Measurements from ENCODE around the gene NHS. TPM values are rescaled to one million over a fixed set of nuclear protein-coding genes. Genes with fewer than 3 reads are reported as not detected.

Gene NHS
- total and polyA plus RNA-seq, 3 donors from 2014 or later = 4.8 to 25.7 (median 21.8) TPM

DNA sequence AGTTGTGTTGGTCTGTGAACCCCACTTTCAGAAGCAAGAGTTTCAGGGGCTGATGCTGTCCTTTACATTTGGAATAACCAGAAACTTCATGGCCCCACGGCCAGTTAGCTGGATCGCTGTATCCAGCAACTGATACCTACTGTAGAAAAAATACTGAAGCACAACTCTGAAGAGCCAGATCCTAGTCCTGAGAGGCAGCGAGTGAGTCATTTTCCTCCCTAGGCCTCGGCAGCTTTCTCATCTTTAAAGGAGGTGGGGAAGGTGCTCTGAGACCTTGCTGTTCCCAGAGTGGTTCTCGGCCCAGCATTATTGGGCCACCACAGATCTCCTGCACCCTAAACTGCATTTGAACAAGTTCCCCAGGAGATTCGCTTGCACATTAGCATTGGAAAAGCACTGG lies 63.2 kb downstream of the NHS start:
- H3K4me3 ChIP-seq = no peak overlapping the region
- no peaks in the 10 kb centered on the region for H3K27me3 ChIP-seq
- H3K4me1 ChIP-seq = no peaks in the 10 kb centered on the region
- intact Hi-C loops (cut with DNase I; ENCODE audit: low total_unique reads) = no loop called here
- no peak for DNase-seq
- 79 to 93% methylated on average over 4 to 6 of the region's 6 CpGs for WGBS, 2 donors
- H3K27ac ChIP-seq = no peak overlapping the region
- H3K36me3 ChIP-seq (ENCODE audit: low read depth, missing control alignments) = no peaks in the 10 kb centered on the region
- TF ChIP-seq POLR2A (IDR thresholded peaks at IDR 0.05) = no peak
- TF ChIP-seq, protein P1, sequence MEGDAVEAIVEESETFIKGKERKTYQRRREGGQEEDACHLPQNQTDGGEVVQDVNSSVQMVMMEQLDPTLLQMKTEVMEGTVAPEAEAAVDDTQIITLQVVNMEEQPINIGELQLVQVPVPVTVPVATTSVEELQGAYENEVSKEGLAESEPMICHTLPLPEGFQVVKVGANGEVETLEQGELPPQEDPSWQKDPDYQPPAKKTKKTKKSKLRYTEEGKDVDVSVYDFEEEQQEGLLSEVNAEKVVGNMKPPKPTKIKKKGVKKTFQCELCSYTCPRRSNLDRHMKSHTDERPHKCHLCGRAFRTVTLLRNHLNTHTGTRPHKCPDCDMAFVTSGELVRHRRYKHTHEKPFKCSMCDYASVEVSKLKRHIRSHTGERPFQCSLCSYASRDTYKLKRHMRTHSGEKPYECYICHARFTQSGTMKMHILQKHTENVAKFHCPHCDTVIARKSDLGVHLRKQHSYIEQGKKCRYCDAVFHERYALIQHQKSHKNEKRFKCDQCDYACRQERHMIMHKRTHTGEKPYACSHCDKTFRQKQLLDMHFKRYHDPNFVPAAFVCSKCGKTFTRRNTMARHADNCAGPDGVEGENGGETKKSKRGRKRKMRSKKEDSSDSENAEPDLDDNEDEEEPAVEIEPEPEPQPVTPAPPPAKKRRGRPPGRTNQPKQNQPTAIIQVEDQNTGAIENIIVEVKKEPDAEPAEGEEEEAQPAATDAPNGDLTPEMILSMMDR (IDR thresholded peaks at IDR 0.05) = no peak
- no peaks in the 10 kb centered on the region for H3K9me3 ChIP-seq

DNA sequence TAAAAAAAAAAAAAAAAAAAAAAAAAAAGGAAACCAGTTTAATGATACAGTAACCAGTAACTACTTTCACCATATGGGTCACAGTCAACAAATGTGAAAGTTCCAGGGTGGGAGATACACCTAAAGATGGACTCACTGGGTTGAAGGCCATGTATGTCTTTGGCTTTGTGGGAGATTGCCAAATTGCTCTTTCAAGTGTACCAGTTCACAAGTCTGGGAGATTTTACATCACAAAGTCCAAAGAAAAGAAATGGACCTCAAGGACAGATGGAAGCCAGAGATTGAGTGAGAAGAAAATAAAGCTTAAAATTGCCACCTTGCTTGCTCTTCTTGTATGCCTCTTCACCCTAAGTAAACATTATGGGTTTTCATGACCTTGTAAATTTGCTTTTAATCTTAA lies 65.3 kb downstream of the NHS start:
- Histone ChIP-seq H3K4me3 (no peak overlapping the region), H3K27me3 (no peaks in the 10 kb centered on the region), H3K36me3 (ENCODE audit: low read depth, missing control alignments) (no peaks in the 10 kb centered on the region), H3K4me1 (no peaks in the 10 kb centered on the region), H3K27ac (no peak overlapping the region), H3K9me3 (no peaks in the 10 kb centered on the region)
- no peak for DNase-seq
- TF ChIP-seq, protein P1 (IDR thresholded peaks at IDR 0.05) = no peak
- no peak for TF ChIP-seq POLR2A (IDR thresholded peaks at IDR 0.05)
- intact Hi-C loops (cut with DNase I; ENCODE audit: low total_unique reads) = no loop called here

DNA sequence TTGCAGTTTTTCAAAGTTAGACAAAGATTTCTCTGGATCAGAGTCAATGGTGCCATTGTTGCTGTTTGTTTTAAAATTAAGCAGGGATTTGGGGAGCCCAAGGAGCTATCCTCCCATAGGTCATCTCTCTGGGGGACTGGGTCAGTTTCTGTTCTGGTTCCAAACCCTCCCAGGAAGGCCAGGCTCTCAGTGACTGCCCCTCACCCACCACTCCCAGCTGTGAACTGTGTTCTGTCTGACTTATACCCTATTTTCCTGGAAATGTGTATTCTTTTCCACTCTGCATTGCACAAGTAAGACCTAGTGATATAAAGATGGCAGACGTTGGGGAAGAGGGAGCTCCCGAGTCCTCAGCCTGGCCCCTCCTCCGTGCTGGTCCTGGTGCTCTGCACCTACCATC lies 65.8 kb downstream of the NHS start:
- Histone ChIP-seq H3K27me3 (no peaks in the 10 kb centered on the region), H3K4me1 (no peaks in the 10 kb centered on the region), H3K27ac (no peak overlapping the region), H3K9me3 (no peaks in the 10 kb centered on the region), H3K36me3 (ENCODE audit: low read depth, missing control alignments) (no peaks in the 10 kb centered on the region), H3K4me3 (no peak overlapping the region)
- intact Hi-C loops (cut with DNase I; ENCODE audit: low total_unique reads) = no loop called here
- no peak for TF ChIP-seq POLR2A (IDR thresholded peaks at IDR 0.05)
- TF ChIP-seq, protein P1 (IDR thresholded peaks at IDR 0.05) = no peak
- no peak for DNase-seq
- WGBS, 2 donors = 65% methylated on average over 3 of the region's 3 CpGs

DNA sequence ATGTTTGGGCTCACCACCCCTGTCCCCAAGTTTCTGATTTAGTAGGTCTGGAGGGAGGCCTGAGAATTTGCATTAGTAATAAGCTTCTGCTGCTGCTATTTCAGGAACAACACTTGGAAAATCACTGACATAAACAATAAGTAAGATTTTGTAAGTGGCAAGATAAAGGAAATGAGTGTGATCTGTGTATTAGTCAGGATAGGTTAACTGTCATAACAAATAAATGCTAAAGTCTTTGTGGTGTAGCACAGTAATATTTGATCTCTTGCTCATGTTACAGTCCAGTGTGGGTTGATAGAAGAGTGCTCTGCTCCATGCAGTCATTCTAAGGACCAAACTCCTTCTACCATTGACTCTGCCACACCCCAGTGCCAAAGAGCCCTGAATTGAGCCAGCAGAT lies 67.0 kb downstream of the NHS start:
- Histone ChIP-seq H3K27me3 (no peaks in the 10 kb centered on the region), H3K36me3 (ENCODE audit: low read depth, missing control alignments) (no peaks in the 10 kb centered on the region), H3K4me1 (no peaks in the 10 kb centered on the region), H3K9me3 (no peaks in the 10 kb centered on the region), H3K27ac (no peak overlapping the region), H3K4me3 (no peak overlapping the region)
- DNase-seq = no peak
- intact Hi-C loops (cut with DNase I; ENCODE audit: low total_unique reads) = no loop called here
- TF ChIP-seq POLR2A (IDR thresholded peaks at IDR 0.05) = no peak
- TF ChIP-seq, protein P1 (IDR thresholded peaks at IDR 0.05) = no peak

DNA sequence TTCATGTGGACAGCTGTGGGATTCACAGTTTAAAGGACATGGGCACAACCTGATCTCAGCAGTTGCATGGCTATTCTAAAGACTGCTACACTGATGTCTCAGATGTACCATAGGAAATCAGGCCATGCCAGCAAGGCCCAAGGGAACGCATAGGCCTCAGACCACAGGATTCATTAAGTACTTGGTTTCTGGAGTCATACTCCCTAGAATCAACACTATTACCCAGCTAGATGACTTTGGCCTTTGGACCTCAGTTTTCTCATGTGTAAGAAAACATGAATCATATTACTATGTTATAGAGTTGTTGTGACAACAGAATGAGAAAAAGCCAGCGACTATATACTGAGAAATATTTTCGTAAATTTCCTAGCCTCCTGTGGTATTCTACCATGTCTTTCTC lies 67.9 kb downstream of the NHS start:
- TF ChIP-seq POLR2A (IDR thresholded peaks at IDR 0.05) = no peak
- TF ChIP-seq, protein P1 (IDR thresholded peaks at IDR 0.05) = no peak
- no peaks in the 10 kb centered on the region for H3K36me3 ChIP-seq (ENCODE audit: low read depth, missing control alignments)
- WGBS, 2 donors = 86 to 90% methylated on average over 2 to 3 of the region's 3 CpGs
- DNase-seq = no peak
- no peaks in the 10 kb centered on the region for H3K4me1 ChIP-seq
- no peak overlapping the region for H3K27ac ChIP-seq
- no peaks in the 10 kb centered on the region for H3K9me3 ChIP-seq
- no peaks in the 10 kb centered on the region for H3K27me3 ChIP-seq
- no peak overlapping the region for H3K4me3 ChIP-seq
- intact Hi-C loops (cut with DNase I; ENCODE audit: low total_unique reads) = no loop called here
